HG03108 (cell line): ENCODE measurements around the gene AUTS2.

Experiments
- ATAC-seq: cut with Tn5 transposase; IDR thresholded peaks from one replicate; pipeline ENCODE4 v1.9.1; 2021; ENCODE audit warnings: moderate library complexity; ENCODE audit not compliant: unreplicated experiment

The AUTS2 gene

GRCh38 chr7:70554646-70555045, 956.4 kb downstream of the AUTS2 start:
- no peak for ATAC-seq

- no peak for ATAC-seq
Observed at GRCh38 chr7:70556761-70557160, 958.5 kb downstream of the AUTS2 start.

- ATAC-seq, result no peak
Observed at GRCh38 chr7:70557338-70557737, 959.1 kb downstream of the AUTS2 start.

GRCh38 chr7:70559815-70560214, 961.5 kb downstream of the AUTS2 start:
- no peak for ATAC-seq

- ATAC-seq, result no peak
Observed at GRCh38 chr7:70563960-70564359, 965.7 kb downstream of the AUTS2 start.

- no peak for ATAC-seq
Observed at GRCh38 chr7:70565721-70566370, 967.6 kb downstream of the AUTS2 start.

DNA sequence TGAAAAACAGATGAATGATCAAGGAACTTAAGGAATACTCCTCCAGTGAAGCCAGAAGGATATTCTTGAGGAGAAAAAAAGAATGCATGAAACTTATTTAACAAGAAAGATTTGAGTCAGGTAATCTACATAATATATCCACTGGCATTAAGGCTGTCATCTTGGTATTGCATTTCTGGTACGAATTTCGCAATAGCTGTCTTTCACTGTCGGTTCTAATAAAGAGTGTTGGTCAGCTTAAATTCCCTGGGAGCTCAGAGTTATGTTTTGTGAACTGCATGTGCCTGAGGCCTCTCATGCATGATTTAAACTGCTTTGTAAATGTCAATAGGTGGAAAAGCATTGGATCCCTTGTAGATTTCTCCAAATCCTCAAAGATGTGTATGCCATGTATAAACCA, 968.4 kb downstream of the AUTS2 start:
- ATAC-seq, result no peak

- ATAC-seq, result no peak
Observed at GRCh38 chr7:70568674-70569334, 970.5 kb downstream of the AUTS2 start.

DNA sequence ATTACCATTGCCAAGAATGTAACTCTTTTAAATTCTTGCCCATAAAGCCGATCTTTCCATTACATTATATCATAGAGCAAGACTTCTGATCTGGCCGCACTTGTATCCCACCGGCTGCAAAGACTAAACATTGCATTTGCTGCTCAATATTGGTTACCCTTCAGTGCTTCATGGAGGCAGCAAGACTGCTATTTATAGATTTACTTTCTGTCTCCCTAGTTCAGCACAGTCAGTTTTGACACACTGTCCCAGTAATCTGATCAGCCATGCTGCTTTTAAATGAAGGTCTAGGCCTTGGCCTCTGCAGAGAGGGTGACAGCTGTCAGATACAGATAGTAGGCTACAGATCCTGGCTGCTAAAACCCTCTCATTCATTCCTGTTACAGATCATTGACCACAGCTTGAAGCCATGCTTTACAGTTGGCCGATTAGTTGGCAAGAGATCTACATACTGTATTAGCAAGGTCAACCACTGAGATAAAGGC, 971.1 kb downstream of the AUTS2 start:
- no peak for ATAC-seq

DNA sequence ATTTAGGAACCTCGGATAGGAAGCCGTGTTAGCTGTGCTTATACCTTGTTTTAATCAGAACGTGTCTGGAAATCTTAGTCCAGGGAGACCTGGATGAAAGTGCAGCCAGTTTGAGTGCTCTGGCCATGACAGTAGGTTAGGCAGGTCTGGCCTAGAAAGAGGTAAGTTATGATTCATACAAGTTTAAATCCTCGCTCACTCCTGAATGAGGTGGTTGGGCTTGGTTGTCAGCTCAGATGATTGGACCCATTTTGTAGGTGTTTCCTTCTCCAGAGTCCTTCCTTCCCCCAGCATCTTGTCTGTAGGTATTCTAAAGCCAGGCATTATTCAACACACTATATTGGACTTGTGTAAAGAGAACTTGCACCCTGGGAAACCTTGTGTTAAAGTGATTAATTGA, 971.8 kb downstream of the AUTS2 start:
- no peak for ATAC-seq

DNA sequence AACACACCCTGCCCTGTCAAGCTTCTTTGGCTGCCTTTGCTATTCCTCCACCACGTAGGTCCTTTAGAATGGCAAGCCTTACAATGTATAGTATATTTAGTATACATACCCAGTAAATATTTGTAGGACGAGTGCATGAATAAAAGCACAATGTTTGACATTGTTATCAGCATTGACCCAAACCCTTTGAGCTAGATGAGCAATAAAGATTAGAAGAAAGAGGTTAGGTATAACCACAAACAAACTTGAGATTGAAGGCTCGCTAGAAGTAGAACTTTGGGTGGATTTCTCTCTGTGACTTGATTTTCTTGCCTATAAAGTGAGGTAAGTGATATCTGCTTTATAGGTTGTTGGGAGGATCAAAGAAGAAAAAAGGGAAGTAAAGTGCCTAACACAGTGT, 972.7 kb downstream of the AUTS2 start:
- no peak for ATAC-seq

DNA sequence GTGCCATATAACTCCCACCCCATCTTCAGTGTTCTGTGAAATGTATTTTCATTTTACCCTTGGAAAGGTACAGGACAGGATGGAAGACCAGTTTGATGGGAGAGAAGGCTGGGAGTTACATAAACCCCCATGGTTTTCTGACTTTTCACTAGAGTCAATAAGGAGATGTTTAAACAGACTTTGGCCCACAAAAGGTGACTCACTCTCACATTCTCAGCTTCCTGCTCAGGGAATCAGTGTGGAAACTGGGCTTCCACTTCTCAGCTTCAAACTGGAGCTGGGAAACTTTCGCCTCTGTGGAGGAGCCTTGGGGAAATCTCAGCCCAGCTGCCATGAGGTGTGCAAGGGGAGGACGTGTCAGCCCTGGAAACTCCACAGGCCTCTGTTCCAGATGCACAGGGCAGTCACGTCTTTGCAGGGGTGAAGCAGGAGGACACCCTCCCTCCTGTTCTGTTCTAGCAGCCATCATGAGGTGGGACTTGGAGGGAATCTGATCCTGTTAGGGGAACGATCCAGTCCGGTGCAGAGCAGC, 973.2 kb downstream of the AUTS2 start:
- ATAC-seq, result no peak

DNA sequence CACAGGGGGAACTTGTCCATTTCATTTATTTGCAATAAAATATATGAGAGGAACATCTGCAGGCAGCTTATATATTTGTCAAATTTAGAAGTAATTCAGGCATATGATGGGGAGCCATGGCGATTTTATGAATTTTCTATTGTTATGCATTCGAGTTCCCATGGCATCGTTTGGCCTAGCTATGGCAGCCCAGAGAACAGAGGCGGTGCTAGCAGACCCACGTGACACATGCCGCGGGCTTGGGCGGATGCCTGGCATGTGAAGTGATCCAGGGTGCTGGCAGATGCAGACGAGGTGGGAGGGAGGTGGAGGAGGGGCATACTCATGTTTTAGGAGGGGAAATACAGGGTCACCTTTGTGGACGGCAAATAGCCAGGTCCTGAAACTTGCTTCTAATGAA, 973.7 kb downstream of the AUTS2 start:
- ATAC-seq, result no peak

DNA sequence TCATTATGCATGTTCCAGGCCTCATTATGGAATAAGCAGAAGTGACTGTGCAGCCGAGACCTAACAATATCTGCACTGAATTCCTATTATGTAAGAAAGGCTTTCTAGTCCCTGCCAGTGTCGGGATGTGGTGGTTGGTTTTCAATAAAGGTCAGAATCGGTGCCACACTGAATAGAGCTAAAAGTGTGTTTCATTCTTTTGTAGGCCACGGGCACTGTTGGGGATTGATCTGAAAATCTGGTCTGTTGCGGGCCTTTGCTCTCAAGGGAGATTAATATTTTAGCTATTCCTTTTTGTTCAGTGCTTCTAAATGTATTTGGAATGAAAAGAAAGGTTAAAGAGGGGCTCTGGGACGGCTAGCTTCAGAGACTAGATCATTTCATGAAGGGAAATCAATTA, 974.3 kb downstream of the AUTS2 start:
- no peak for ATAC-seq

GRCh38 chr7:70573071-70573661, 974.9 kb downstream of the AUTS2 start:
- no peak for ATAC-seq

DNA sequence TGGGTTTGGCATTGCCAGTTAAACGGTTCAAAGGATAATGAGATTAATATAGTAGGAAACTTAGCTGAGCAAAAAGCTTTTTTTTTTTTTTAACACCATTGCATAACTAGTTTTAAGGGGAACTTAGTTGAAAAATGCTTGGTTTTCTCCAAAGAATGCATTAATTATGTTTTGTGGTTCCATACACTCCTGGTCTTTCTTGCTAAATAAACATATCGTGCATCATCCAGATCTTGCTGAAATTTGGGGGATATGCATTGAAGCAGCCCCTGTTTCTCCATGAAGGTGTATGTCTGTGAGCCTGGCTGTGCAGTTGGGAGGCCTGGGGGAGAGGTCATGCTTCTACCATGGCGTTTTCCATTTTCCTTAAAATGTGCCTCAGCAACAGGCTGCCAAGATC, 975.4 kb downstream of the AUTS2 start:
- ATAC-seq, result no peak

DNA sequence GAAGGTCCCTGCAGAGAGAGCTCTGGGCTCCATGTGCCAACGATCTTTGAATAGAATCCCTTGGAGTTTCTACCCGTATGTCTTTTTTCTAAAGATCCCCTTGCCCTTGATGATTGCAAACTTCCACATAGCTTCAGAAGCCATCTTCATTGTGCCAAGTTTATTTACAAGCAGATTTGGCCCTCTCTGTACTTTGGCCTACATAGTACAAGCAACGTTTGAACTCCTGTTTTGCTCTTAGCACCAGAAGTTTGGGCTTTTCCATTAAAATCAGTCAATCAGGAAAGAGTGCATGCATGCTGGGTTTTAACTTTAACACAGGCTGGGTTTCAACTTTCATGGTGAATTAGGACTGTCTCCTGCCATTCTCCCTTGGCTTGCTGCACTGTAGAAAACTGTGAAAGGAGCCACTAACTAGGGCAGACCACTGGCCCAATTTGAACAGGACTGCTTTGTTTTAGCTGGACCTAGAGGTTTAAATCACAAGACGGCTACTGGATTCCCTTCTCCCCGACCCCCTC, 976.1 kb downstream of the AUTS2 start:
- ATAC-seq, result no peak

- no peak for ATAC-seq
Observed at GRCh38 chr7:70574970-70575799, 976.9 kb downstream of the AUTS2 start.

DNA sequence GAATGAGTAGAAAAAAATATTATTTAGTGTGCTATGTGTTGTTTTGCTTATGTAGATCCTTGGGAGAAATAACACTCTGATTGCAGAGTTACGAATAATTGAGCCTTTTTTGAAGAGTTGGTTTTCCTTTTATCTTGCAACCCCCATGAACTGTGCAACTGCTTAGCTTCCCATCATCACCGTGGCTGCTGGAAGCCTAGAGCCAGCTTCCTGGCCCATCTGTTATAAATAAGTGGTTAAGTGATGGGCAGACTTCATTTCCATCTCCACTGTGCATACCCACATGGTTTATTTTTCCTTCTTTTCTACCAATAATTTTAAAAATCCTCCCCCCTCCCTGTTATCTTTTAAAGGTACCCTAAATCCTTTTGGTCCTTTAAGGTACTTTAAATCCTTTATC, 978.8 kb downstream of the AUTS2 start:
- no peak for ATAC-seq

GRCh38 chr7:70578131-70578530, 979.9 kb downstream of the AUTS2 start:
- no peak for ATAC-seq
